Activated CD8-positive, alpha-beta memory T cell treated with anti-CD3 and anti-CD28 coated beads for 1 hour (primary cell): Measurements from ENCODE around the gene TEAD3.

Experiments used
- DNase-seq, 2 donors: peaks; one replicate each; pipeline ENCODE4 v3.0.0-alpha.2; 2020; ENCODE audit warnings: low read depth in 1 of 2; ENCODE audit errors: extremely low read depth in 1 of 2

The TEAD3 gene

GRCh38 chr6:35492974-35493284 is 4.0 kb downstream of the TEAD3 start:
- no peak for DNase-seq

GRCh38 chr6:35492258-35492973 is 4.5 kb downstream of the TEAD3 start:
- no peak for DNase-seq

GRCh38 chr6:35491558-35492257 is 5.2 kb downstream of the TEAD3 start:
- DNase-seq: no peak

GRCh38 chr6:35490821-35491557 is 5.9 kb downstream of the TEAD3 start:
- DNase-seq: no peak

- DNase-seq: no peak
Measured at GRCh38 chr6:35489995-35490791, 6.7 kb downstream of the TEAD3 start.

- DNase-seq: no peak
Measured at GRCh38 chr6:35489066-35489465, 7.8 kb downstream of the TEAD3 start.

GRCh38 chr6:35488517-35488862 is 8.4 kb downstream of the TEAD3 start:
- no peak for DNase-seq

GRCh38 chr6:35487658-35488516 is 9.0 kb downstream of the TEAD3 start:
- DNase-seq: no peak

- DNase-seq: no peak
Measured at GRCh38 chr6:35486005-35486925, 10.6 kb downstream of the TEAD3 start.

GRCh38 chr6:35485402-35485877 is 11.4 kb downstream of the TEAD3 start:
- DNase-seq: no peak

GRCh38 chr6:35484921-35485392 is 11.9 kb downstream of the TEAD3 start:
- no peak for DNase-seq

- no peak for DNase-seq
Measured at GRCh38 chr6:35483893-35484645, 12.8 kb downstream of the TEAD3 start.

GRCh38 chr6:35483490-35483889 is 13.4 kb downstream of the TEAD3 start:
- no peak for DNase-seq

GRCh38 chr6:35483062-35483461 is 13.8 kb downstream of the TEAD3 start:
- no peak for DNase-seq

- DNase-seq: no peak
Measured at GRCh38 chr6:35481226-35481625, 15.7 kb downstream of the TEAD3 start.

GRCh38 chr6:35480176-35480575 is 16.7 kb downstream of the TEAD3 start:
- no peak for DNase-seq

GRCh38 chr6:35478259-35478658 is 18.6 kb downstream of the TEAD3 start:
- no peak for DNase-seq

GRCh38 chr6:35477551-35478179 is 19.2 kb downstream of the TEAD3 start:
- no peak for DNase-seq
